ENCODE data around the gene PKLR. TPM values are rescaled to one million over a fixed set of nuclear protein-coding genes. Genes with fewer than 3 reads are reported as not detected.
A peak's percentile ranks its signal among the peaks of the same experiment; 100 is the strongest.

Gene PKLR
- total RNA-seq, 1 donor from 2014 or later, result not detected

DNA sequence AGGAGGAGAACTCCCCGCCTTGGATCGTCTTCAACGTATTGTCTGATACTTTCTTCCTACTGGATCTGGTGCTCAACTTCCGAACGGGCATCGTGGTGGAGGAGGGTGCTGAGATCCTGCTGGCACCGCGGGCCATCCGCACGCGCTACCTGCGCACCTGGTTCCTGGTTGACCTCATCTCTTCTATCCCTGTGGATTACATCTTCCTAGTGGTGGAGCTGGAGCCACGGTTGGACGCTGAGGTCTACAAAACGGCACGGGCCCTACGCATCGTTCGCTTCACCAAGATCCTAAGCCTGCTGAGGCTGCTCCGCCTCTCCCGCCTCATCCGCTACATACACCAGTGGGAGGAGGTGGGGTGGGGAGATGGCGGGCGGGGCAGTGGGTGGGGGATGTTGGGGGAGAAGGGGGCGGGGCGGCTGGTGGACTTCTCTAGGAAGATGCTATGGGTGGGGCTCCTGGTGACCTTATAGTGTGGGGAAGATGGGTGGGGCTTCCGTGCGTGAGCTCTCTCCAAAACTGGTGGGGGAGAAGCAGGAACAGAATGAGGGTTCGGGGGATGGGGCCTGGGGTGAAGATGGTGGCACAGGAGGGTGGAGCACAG is 18.6 kb downstream of the PKLR start:
- no peaks in the 10 kb centered on the region for H3K36me3 ChIP-seq
- H3K27ac ChIP-seq (replicated peaks), result no peak overlapping the region
- DNase-seq, result no peak
- H3K4me1 ChIP-seq, result peaks cover 10% of the 10 kb centered on the region
- no peak for TF ChIP-seq CTCF (IDR thresholded peaks at IDR 0.05; ENCODE audit: borderline replicate concordance)
- no peaks in the 10 kb centered on the region for H3K27me3 ChIP-seq (ENCODE audit: low read depth)
- intact Hi-C loops (cut with micrococcal nuclease), result no loop called here
- H3K4me3 ChIP-seq, result no peak overlapping the region
- no peaks in the 10 kb centered on the region for H3K9me3 ChIP-seq (replicated peaks)

- DNase-seq, result no peak
- no peaks in the 10 kb centered on the region for H3K27me3 ChIP-seq (ENCODE audit: low read depth)
- no peaks in the 10 kb centered on the region for H3K9me3 ChIP-seq (replicated peaks)
- H3K36me3 ChIP-seq, result no peaks in the 10 kb centered on the region
- H3K4me3 ChIP-seq, result no peak overlapping the region
- no peak overlapping the region for H3K27ac ChIP-seq (replicated peaks)
- TF ChIP-seq CTCF (IDR thresholded peaks at IDR 0.05; ENCODE audit: borderline replicate concordance), result no peak
- H3K4me1 ChIP-seq, result peaks cover 23% of the 10 kb centered on the region
- intact Hi-C loops (cut with micrococcal nuclease), result loop anchor here (5.0 kb wide), 1 partner anchor 43 kb away; the partner anchor contains the start of gene RUSC1
Measured at GRCh38 chr1:155279268-155279667, 22.0 kb downstream of the PKLR start.

DNA sequence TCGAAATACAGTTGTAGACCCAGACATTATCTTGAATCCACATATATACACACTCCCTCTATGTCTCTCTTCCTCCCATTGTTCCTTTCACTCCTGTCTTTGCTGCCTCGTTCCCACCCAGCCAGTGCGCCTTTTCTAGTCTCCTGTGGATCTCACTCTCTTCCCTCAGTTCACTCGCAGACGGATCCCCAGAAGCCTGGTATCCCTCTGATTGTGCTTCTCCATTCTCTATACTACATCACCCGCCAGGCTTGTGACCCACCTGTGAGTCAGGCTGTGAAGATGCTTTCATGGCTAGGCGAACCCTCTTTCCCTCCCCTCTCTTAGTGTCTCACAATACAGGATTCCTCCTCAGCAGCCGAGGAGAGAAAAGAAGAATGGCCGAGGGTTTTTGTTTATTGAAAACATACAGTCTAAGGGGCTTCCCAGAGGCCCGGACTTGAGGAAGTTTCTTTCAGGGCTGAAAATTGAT is 22.5 kb downstream of the PKLR start:
- Histone ChIP-seq H3K4me3 (no peak overlapping the region), H3K9me3 (replicated peaks) (no peaks in the 10 kb centered on the region), H3K4me1 (peaks cover 29% of the 10 kb centered on the region), H3K36me3 (no peaks in the 10 kb centered on the region), H3K27ac (replicated peaks) (no peak overlapping the region), H3K27me3 (ENCODE audit: low read depth) (no peaks in the 10 kb centered on the region)
- intact Hi-C loops (cut with micrococcal nuclease), result loop anchor here (5.0 kb wide), 1 partner anchor 44 kb away; the partner anchor contains the start of gene RUSC1
- TF ChIP-seq CTCF (IDR thresholded peaks at IDR 0.05; ENCODE audit: borderline replicate concordance), result no peak
- no peak for DNase-seq

DNA sequence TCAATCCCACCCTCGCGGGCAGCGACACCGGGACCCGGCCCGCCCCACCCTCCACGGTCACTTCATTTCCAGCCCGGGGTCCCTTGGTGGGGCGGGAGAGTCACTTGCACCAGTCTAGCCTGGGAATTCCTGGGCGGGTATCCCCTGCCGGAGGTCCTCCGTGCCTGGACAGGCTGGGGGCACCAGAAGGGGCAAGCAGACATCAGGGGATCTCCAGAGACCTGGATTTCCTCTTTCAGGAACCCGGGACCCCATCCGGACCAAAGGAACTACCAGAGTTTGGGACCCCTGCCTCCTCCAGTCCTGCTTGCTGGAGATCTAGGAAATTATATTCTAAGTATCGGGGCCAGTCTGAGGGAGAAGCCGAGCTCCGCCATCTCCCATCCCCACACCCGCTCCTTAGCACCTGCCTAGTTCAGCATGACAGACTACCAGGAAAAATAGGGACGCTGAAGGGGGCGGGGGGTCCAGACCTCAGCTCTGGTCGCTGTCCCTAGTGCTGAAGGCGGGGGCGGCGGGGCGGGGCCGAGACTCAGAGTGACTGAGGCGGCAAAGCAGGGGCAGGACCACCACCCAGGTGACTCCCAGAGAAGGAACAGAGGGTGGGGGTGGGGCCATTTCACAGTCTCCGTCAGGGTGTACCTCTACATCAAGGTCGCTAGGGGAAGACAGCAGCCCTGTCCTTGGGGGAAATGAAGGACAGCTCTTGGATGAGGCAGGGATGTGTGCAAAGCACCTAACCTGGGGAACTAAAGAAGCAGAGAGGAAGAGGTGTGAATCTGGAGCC is 23.1 kb downstream of the PKLR start:
- peak overlapping the region; percentile 76 for H3K27ac ChIP-seq (replicated peaks)
- intact Hi-C loops (cut with micrococcal nuclease), result loop anchor here (5.0 kb wide), 1 partner anchor 44 kb away; the partner anchor contains the start of gene RUSC1

More for the DNA sequence above, 23.1 kb downstream of the PKLR start:
- Histone ChIP-seq H3K36me3 (no peaks in the 10 kb centered on the region), H3K9me3 (replicated peaks) (no peaks in the 10 kb centered on the region), H3K4me3 (peak overlapping the region; percentile 83), H3K27me3 (ENCODE audit: low read depth) (no peaks in the 10 kb centered on the region), H3K4me1 (peaks cover 32% of the 10 kb centered on the region)
- peak; percentile 23 for TF ChIP-seq CTCF (IDR thresholded peaks at IDR 0.05; ENCODE audit: borderline replicate concordance)
- DNase-seq, result peak; percentile 50
